ENCODE results near the gene RBBP7.

The RBBP7 gene

DNA sequence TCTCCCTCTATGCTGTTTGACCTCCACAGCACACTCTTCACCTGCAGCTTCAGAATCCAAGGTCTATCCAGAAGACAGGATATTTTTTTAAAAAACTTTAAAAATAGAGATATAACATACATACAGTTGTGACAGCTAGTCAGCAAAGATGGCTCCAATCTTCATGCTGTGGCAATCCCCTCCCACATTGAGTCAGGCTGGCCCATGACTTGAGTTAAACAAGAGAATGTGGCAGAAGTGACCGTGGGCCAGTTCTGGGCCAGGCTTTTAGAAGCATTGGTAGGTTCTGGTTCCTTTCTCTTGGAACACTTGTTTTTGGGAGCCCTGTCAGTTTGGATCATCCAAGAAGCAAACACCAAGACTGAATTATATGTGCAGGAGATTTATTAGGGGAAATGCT, 40.2 kb upstream of the RBBP7 start:
- Histone ChIP-seq H3K4me3 (ENCODE audit: severe bottlenecking) (no peak overlapping the region), H3K36me3 (ENCODE audit: low read depth) (no peaks in the 10 kb centered on the region), H3K4me1 (ENCODE audit: insufficient read depth, poor library complexity, severe bottlenecking) (no peaks in the 10 kb centered on the region), H3K27me3 (ENCODE audit: insufficient read depth, poor library complexity, severe bottlenecking) (no peaks in the 10 kb centered on the region), H3K27ac (ENCODE audit: poor library complexity, severe bottlenecking) (no peak overlapping the region), H3K9me3 (ENCODE audit: severe bottlenecking) (no peaks in the 10 kb centered on the region)
- ATAC-seq (ENCODE audit: low read depth) = no peak
- no peak for TF ChIP-seq CTCF (IDR thresholded peaks at IDR 0.05; ENCODE audit: poor library complexity, severe bottlenecking)
- no peak for DNase-seq (ENCODE audit: low spot score)

GRCh38 chrX:16903274-16904022, 33.3 kb upstream of the RBBP7 start:
- no peak overlapping the region for H3K4me3 ChIP-seq (ENCODE audit: severe bottlenecking)
- H3K27ac ChIP-seq (ENCODE audit: poor library complexity, severe bottlenecking) = no peak overlapping the region
- DNase-seq (ENCODE audit: low spot score) (no peak), ATAC-seq (ENCODE audit: low read depth) (no peak)
- H3K9me3 ChIP-seq (ENCODE audit: severe bottlenecking) = no peaks in the 10 kb centered on the region
- H3K4me1 ChIP-seq (ENCODE audit: insufficient read depth, poor library complexity, severe bottlenecking) = no peaks in the 10 kb centered on the region
- no peaks in the 10 kb centered on the region for H3K36me3 ChIP-seq (ENCODE audit: low read depth)
- no peaks in the 10 kb centered on the region for H3K27me3 ChIP-seq (ENCODE audit: insufficient read depth, poor library complexity, severe bottlenecking)
- no peak for TF ChIP-seq CTCF (IDR thresholded peaks at IDR 0.05; ENCODE audit: poor library complexity, severe bottlenecking)

GRCh38 chrX:16897445-16897844, 27.3 kb upstream of the RBBP7 start:
- TF ChIP-seq CTCF (IDR thresholded peaks at IDR 0.05; ENCODE audit: poor library complexity, severe bottlenecking) = no peak
- no peaks in the 10 kb centered on the region for H3K27me3 ChIP-seq (ENCODE audit: insufficient read depth, poor library complexity, severe bottlenecking)
- no peaks in the 10 kb centered on the region for H3K9me3 ChIP-seq (ENCODE audit: severe bottlenecking)
- no peak for ATAC-seq (ENCODE audit: low read depth)
- no peak for DNase-seq (ENCODE audit: low spot score)
- H3K4me1 ChIP-seq (ENCODE audit: insufficient read depth, poor library complexity, severe bottlenecking) = no peaks in the 10 kb centered on the region
- H3K27ac ChIP-seq (ENCODE audit: poor library complexity, severe bottlenecking) = no peak overlapping the region
- no peaks in the 10 kb centered on the region for H3K36me3 ChIP-seq (ENCODE audit: low read depth)
- no peak overlapping the region for H3K4me3 ChIP-seq (ENCODE audit: severe bottlenecking)

- DNase-seq (ENCODE audit: low spot score) (no peak), ATAC-seq (ENCODE audit: low read depth) (peak; percentile 52; the same call in 2 of the 3 replicates)
- no peak overlapping the region for H3K27ac ChIP-seq (ENCODE audit: poor library complexity, severe bottlenecking)
- TF ChIP-seq CTCF (IDR thresholded peaks at IDR 0.05; ENCODE audit: poor library complexity, severe bottlenecking) = peak; percentile 82
- no peaks in the 10 kb centered on the region for H3K27me3 ChIP-seq (ENCODE audit: insufficient read depth, poor library complexity, severe bottlenecking)
- no peaks in the 10 kb centered on the region for H3K9me3 ChIP-seq (ENCODE audit: severe bottlenecking)
- no peak overlapping the region for H3K4me3 ChIP-seq (ENCODE audit: severe bottlenecking)
- no peaks in the 10 kb centered on the region for H3K4me1 ChIP-seq (ENCODE audit: insufficient read depth, poor library complexity, severe bottlenecking)
- H3K36me3 ChIP-seq (ENCODE audit: low read depth) = no peaks in the 10 kb centered on the region
Observed at GRCh38 chrX:16892504-16893362, 22.6 kb upstream of the RBBP7 start.
